WERI-Rb-1 (cell line): Measurements from ENCODE around the gene ENPP3.
"Not testable (repeated sequence)": the region's sequence is repeated elsewhere in the genome, so short reads cannot be mapped to it uniquely, and the experiment has no call there.

Experiments
- DNase-seq: peaks from one replicate; pipeline ENCODE4 v3.0.0-alpha.2; 2020
- H3K27ac ChIP-seq: fragments of 250-450 bp; sonication (Bioruptor Pico); 2 replicates; pipeline ENCODE4 v1.5.1; 2020; ENCODE audit warnings: mild to moderate bottlenecking, moderate library complexity
- H3K27me3 ChIP-seq: fragments of 250-450 bp; sonication (Bioruptor Pico); 2 replicates; pipeline ENCODE4 v1.5.1; 2021; ENCODE audit warnings: mild to moderate bottlenecking, low read depth, moderate library complexity; ENCODE audit not compliant: insufficient read depth, severe bottlenecking
- H3K36me3 ChIP-seq: fragments of 250-450 bp; sonication (Bioruptor Pico); 2 replicates; pipeline ENCODE4 v1.5.1; 2020; ENCODE audit warnings: mild to moderate bottlenecking, moderate library complexity
- H3K4me3 ChIP-seq: 2 replicates; pipeline ENCODE4 v1.5.1; 2011; ENCODE audit warnings: low read depth, mild to moderate bottlenecking, control low read depth, low read length
- H3K9me3 ChIP-seq: fragments of 250-450 bp; sonication (Bioruptor Pico); 2 replicates; pipeline ENCODE4 v1.5.1; 2021; ENCODE audit warnings: mild to moderate bottlenecking, moderate library complexity; ENCODE audit not compliant: severe bottlenecking
- CTCF ChIP-seq: IDR thresholded peaks from 2 replicates; pipeline ENCODE4 v1.5.1; 2011; ENCODE audit warnings: low read depth, mild to moderate bottlenecking, control low read depth, inconsistent platforms, low read length

The ENPP3 gene

DNA sequence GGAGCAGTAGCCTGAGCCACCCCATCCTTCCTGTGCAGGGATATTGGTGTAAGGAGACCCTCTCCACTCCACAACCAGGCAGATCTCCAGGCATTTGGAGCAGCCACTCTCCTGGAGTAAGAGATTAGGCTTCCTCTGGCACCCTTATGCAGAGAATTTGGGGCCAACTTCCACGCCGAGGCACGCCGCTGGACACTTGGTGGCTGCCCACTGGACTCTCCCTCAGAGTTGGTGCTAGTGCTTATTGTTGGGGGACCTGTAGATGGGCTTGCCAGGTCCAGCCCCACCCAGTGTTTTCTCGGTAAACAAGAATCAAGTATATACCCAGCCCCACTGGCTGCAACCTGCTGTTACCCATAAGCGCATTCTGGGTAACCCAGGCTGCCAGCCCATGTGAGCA, 78.5 kb downstream of the ENPP3 start:
- not testable (repeated sequence) for H3K27ac ChIP-seq, DNase-seq, H3K27me3 ChIP-seq, H3K36me3 ChIP-seq, H3K4me3 ChIP-seq, H3K9me3 ChIP-seq

GRCh38 chr6:131717836-131718542, 80.9 kb downstream of the ENPP3 start:
- no peaks in the 10 kb centered on the region for H3K9me3 ChIP-seq
- no peak for TF ChIP-seq CTCF
- no peak for DNase-seq
- no peak overlapping the region for H3K27ac ChIP-seq
- H3K4me3 ChIP-seq = no peak overlapping the region
- no peaks in the 10 kb centered on the region for H3K27me3 ChIP-seq
- no peaks in the 10 kb centered on the region for H3K36me3 ChIP-seq

DNA sequence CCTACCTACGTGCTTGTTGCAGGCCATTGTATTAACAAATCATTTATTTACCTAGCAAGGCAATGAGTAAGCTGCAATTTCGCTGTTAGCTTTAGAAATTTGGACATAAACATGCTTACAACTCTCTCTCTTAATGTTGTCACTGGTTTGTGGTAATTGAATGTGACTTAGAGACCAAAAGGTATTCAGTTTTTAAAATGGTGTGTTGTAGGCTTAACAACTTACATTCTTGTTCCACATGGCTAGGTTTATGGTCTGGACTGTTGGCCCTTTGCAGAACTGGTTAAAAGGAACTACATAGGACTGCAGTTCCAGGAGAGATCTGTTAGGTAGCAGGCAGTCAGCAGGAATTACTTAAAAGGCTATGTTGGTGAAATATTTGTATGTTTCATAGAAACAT, 84.1 kb downstream of the ENPP3 start:
- no peak for DNase-seq
- Histone ChIP-seq H3K27me3 (peaks cover 2% of the 10 kb centered on the region), H3K27ac (no peak overlapping the region), H3K36me3 (no peaks in the 10 kb centered on the region), H3K9me3 (no peaks in the 10 kb centered on the region), H3K4me3 (no peak overlapping the region)
- TF ChIP-seq CTCF = no peak

- Histone ChIP-seq H3K36me3 (no peaks in the 10 kb centered on the region), H3K4me3 (no peak overlapping the region), H3K27ac (no peak overlapping the region), H3K9me3 (peaks cover 3% of the 10 kb centered on the region), H3K27me3 (peaks cover 2% of the 10 kb centered on the region)
- no peak for TF ChIP-seq CTCF
- DNase-seq = no peak
Observed at GRCh38 chr6:131724114-131724513, 87.0 kb downstream of the ENPP3 start.

GRCh38 chr6:131727467-131727866, 90.4 kb downstream of the ENPP3 start:
- no peak for TF ChIP-seq CTCF
- Histone ChIP-seq H3K4me3 (no peak overlapping the region), H3K27ac (no peak overlapping the region)

GRCh38 chr6:131727868-131728267, 90.8 kb downstream of the ENPP3 start:
- Histone ChIP-seq H3K27me3 (peaks cover 5% of the 10 kb centered on the region), H3K4me3 (no peak overlapping the region), H3K27ac (no peak overlapping the region), H3K9me3 (peaks cover 3% of the 10 kb centered on the region), H3K36me3 (no peaks in the 10 kb centered on the region)
- TF ChIP-seq CTCF = no peak
- DNase-seq = no peak

More at GRCh38 chr6:131727467-131727866, 90.4 kb downstream of the ENPP3 start:
- DNase-seq = no peak
- Histone ChIP-seq H3K9me3 (peaks cover 3% of the 10 kb centered on the region), H3K27me3 (peaks cover 5% of the 10 kb centered on the region), H3K36me3 (no peaks in the 10 kb centered on the region)
